Neural cell (in vitro differentiated cells): ENCODE measurements around the gene CENPX. TPM values are rescaled to one million over a fixed set of nuclear protein-coding genes. Genes with fewer than 3 reads are reported as not detected.

ENCODE experiments used
- H2AFZ ChIP-seq: fragments of 200-600, 300-800 bp; sonication (generic), shearing (Covaris generic); 2 replicates; pipeline ENCODE4 v1.6.0; 2014; ENCODE audit warnings: low read depth, mild to moderate bottlenecking, antibody characterized with exemption, low read length, moderate library complexity
- H3F3A ChIP-seq: fragments of 200-600 bp; shearing (Covaris generic); 2 replicates; pipeline ENCODE4 v1.6.1; 2016; ENCODE audit warnings: mild to moderate bottlenecking, moderate library complexity, mixed read lengths, antibody characterized with exemption, low read length; ENCODE audit not compliant: insufficient read depth, poor library complexity, severe bottlenecking
- H3K27ac ChIP-seq: fragments of 200-600, 300-800 bp; sonication (generic), shearing (Covaris generic); 2 replicates; pipeline ENCODE4 v1.5.1; 2014; ENCODE audit warnings: mild to moderate bottlenecking, low read length, moderate library complexity
- H3K27me3 ChIP-seq: fragments of 300-800, 200-600 bp; sonication (generic), shearing (Covaris generic); 2 replicates; pipeline ENCODE4 v1.6.0; 2014; ENCODE audit warnings: mild to moderate bottlenecking, low read depth, low read length, moderate library complexity; ENCODE audit not compliant: insufficient read depth
- H3K36me3 ChIP-seq: fragments of 300-800, 200-600 bp; sonication (generic), shearing (Covaris generic); 2 replicates; pipeline ENCODE4 v1.5.1; 2014; ENCODE audit warnings: mild to moderate bottlenecking, antibody characterized with exemption, low read length, moderate library complexity; ENCODE audit not compliant: insufficient read depth
- H3K4me2 ChIP-seq: fragments of 300-800, 200-600 bp; sonication (generic), shearing (Covaris generic); 2 replicates; pipeline ENCODE4 v1.6.0; 2014; ENCODE audit warnings: mild to moderate bottlenecking, low read length
- H3K4me3 ChIP-seq: fragments of 300-800, 200-600 bp; sonication (generic), shearing (Covaris generic); 2 replicates; pipeline ENCODE4 v1.5.1; 2014; ENCODE audit warnings: mild to moderate bottlenecking, low read length, moderate library complexity
- H3K79me2 ChIP-seq: fragments of 200-600 bp; shearing (Covaris generic); replicated peaks from 2 replicates; pipeline ENCODE4 v1.6.0; 2014; ENCODE audit warnings: mild to moderate bottlenecking, low read length, moderate library complexity; ENCODE audit not compliant: insufficient read depth
- H3K9ac ChIP-seq: fragments of 300-800, 200-600 bp; sonication (generic), shearing (Covaris generic); 2 replicates; pipeline ENCODE4 v1.6.1; 2016; ENCODE audit warnings: mild to moderate bottlenecking, low read length, mixed read lengths
- H3K9me2 ChIP-seq: fragments of 200-600 bp; shearing (Covaris generic); 2 replicates; pipeline ENCODE4 v1.6.1; 2016; ENCODE audit warnings: mild to moderate bottlenecking, low read length, mixed read lengths; ENCODE audit not compliant: insufficient read depth
- H3K9me3 ChIP-seq: fragments of 200-600, 300-800 bp; sonication (generic), shearing (Covaris generic); 2 replicates; pipeline ENCODE4 v1.6.1; 2016; ENCODE audit warnings: mild to moderate bottlenecking, mixed run types, low read length, moderate library complexity, mixed read lengths
- H4K20me1 ChIP-seq: fragments of 200-600 bp; shearing (Covaris generic); 2 replicates; pipeline ENCODE4 v1.6.1; 2016; ENCODE audit warnings: mild to moderate bottlenecking, mixed run types; ENCODE audit not compliant: insufficient read depth
- CTCF ChIP-seq: fragments of 450-650 bp; IDR thresholded peaks from 2 replicates; pipeline ENCODE4 v1.5.1; 2014; ENCODE audit warnings: antibody characterized with exemption, mild to moderate bottlenecking, moderate library complexity; ENCODE audit not compliant: poor library complexity, severe bottlenecking
- EP300 ChIP-seq: fragments of 450-650 bp; conservative IDR thresholded peaks from 2 replicates; pipeline ENCODE4 v1.6.1; 2014; ENCODE audit warnings: antibody characterized with exemption, mild to moderate bottlenecking, moderate library complexity; ENCODE audit not compliant: poor library complexity, severe bottlenecking
- EZH2 ChIP-seq: fragments of 200-600, 300-800 bp; shearing (Covaris generic), sonication (generic); IDR thresholded peaks from 2 replicates; pipeline ENCODE4 v1.6.1; 2014; ENCODE audit warnings: antibody characterized with exemption, low read length, borderline replicate concordance, mild to moderate bottlenecking; ENCODE audit not compliant: insufficient read depth, poor library complexity, severe bottlenecking
- MXI1 ChIP-seq: fragments of 450-650 bp; conservative IDR thresholded peaks from 2 replicates; pipeline ENCODE4 v1.6.1; 2014; ENCODE audit warnings: antibody characterized with exemption, mild to moderate bottlenecking; ENCODE audit not compliant: poor library complexity, severe bottlenecking
- POLR2AphosphoS5 ChIP-seq: IDR thresholded peaks from 2 replicates; pipeline ENCODE4 v1.6.1; 2012
- RAD21 ChIP-seq: fragments of 450-650 bp; conservative IDR thresholded peaks from 2 replicates; pipeline ENCODE4 v1.6.1; 2014; ENCODE audit warnings: antibody characterized with exemption, mild to moderate bottlenecking, moderate library complexity
- REST ChIP-seq: IDR thresholded peaks from 2 replicates; pipeline ENCODE4 v1.6.1; 2012; ENCODE audit warnings: borderline replicate concordance
- SMC3 ChIP-seq: fragments of 450-650 bp; conservative IDR thresholded peaks from 2 replicates; pipeline ENCODE4 v1.6.1; 2014; ENCODE audit warnings: antibody characterized with exemption, mild to moderate bottlenecking, moderate library complexity; ENCODE audit not compliant: poor library complexity
- TAF1 ChIP-seq: IDR thresholded peaks from 2 replicates; pipeline ENCODE4 v1.6.1; 2012; ENCODE audit warnings: low read depth
- polyA plus RNA-seq: library from polyadenylated mRNA; depleted of rRNA; stranded (reverse); fragments of >200 nt; gene quantifications from 2 replicates; pipeline ENCODE4 v1.2.3, GENCODE V29; 2014

CENPX gene
- polyA plus RNA-seq, 1 donor from 2014 or later, result 205 TPM

DNA sequence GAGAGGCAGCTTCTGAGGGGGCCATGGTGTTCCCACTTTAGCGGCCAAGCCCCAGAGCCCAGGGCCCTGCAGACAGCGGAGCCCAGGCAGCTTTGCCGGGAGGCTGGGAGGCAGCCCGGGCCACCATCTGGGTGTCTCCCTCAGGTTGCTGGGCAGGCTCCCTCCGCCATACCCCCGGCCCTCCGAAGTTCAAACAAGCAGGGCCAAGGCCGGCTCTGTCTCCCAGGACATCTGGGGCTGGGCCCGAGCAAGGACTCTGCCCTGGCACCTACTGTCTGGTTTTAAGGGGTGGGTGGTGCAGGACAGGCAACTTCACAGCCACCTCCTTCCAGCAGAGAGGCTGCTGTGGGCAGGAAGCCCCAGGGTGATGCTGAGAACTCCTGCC lies 40.3 kb upstream of the CENPX start:
- Histone ChIP-seq H3K9ac (no peak overlapping the region), H3K9me2 (no peaks in the 10 kb centered on the region), H3K36me3 (no peaks in the 10 kb centered on the region), H3F3A (no peaks in the 10 kb centered on the region), H2AFZ (no peak overlapping the region), H3K27me3 (no peaks in the 10 kb centered on the region), H3K79me2 (no peaks in the 10 kb centered on the region), H3K4me2 (no peak overlapping the region), H3K9me3 (no peaks in the 10 kb centered on the region), H4K20me1 (no peaks in the 10 kb centered on the region), H3K4me3 (no peak overlapping the region), H3K27ac (no peak overlapping the region)
- TF ChIP-seq POLR2AphosphoS5 (no peak), MXI1 (no peak), EZH2 (no peak), REST (no peak), TAF1 (no peak), EP300 (no peak), RAD21 (no peak), SMC3 (no peak), CTCF (no peak)

DNA sequence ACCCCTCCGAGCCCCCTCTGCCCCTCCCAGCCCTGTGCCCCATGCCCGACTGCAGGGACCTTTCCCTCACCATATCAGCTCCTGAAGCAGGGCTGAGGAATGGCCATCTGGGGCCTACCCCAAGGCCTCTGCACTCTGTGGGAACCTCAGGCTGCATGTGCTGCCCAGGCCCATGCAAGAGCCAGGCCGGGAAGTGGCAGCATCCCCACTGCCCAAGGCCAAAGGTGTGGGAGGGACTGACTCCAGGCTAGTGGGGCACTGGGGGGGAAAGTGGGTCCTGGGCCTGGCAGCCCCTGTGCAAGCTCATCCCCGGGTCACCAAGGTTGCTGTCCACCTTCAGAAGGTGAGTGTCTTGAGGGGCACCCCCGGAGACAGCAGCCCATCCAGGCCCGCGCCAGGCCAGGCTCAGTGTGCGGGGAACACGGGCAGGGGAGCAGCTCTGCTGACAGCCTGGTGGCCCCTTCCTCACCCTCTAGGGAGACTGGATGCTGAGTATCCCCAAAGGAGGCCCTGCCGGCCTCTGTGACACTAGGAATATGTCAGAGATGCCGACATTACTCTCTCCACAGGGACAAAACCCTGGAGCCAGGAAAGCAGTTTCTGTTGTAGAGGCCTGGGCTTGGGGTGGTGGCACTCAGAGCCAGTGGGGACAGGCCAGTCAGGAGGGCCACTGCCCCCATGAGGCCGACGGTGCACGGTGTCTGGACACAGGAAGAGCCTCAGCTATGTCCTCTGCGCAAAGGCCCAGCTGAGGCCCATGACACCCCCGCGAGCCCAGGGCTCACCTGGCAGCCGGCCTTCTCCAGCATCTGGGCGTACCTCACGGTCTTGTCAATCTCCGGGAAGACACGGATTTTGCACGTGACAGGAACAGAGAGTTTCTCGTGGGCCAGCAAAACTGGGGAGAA lies 39.7 kb upstream of the CENPX start:
- H3K27ac ChIP-seq, result no peak overlapping the region
- H3K9me2 ChIP-seq, result no peaks in the 10 kb centered on the region
- H3K36me3 ChIP-seq, result no peaks in the 10 kb centered on the region
- no peaks in the 10 kb centered on the region for H3K9me3 ChIP-seq
- no peaks in the 10 kb centered on the region for H3K27me3 ChIP-seq
- no peaks in the 10 kb centered on the region for H3F3A ChIP-seq
- no peaks in the 10 kb centered on the region for H3K79me2 ChIP-seq
- H2AFZ ChIP-seq, result no peak overlapping the region
- H3K9ac ChIP-seq, result no peak overlapping the region
- H4K20me1 ChIP-seq, result no peaks in the 10 kb centered on the region
- no peak overlapping the region for H3K4me2 ChIP-seq
- H3K4me3 ChIP-seq, result no peak overlapping the region
- no peak for TF ChIP-seq RAD21
